ENCODE measurements around the gene CLEC20A. TPM values are rescaled to one million over a fixed set of nuclear protein-coding genes. Genes with fewer than 3 reads are reported as not detected.

The CLEC20A gene
- total RNA-seq, 4 donors from 2014 or later, result not detected

DNA sequence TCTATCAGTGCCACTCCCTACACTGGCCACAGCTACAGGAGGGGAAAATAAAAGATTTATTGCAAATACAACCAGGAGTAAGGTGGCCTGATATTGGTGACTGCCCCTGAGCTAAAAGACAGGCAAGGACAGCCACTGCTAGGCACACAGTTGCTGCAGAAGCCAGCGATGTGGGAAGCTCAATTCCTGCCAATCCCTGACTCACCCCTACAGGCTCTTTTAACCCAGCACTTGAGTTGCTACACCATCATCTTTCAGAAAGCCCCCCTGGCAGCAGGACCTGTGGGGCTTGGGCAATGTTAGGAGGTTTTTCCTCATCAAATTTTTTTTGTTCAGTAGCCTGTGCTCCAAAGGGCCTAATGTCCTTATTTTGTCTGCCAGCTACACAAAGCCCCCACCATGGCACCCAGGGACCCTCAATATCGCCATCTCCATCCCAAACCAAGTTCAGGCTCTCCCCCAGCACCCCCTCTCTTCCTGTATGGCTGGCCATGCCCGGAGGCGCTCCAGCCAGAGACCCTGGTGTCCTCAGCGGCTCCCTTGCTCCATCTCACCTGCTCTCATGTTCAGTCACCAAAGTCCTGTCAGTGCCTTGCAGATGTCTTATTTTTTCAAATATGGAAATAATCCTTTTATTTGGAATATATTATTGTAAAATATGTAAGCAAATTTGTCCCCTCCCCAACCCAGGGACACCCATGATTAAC, 13.4 kb downstream of the CLEC20A start:
- H3K9me3 ChIP-seq, result no peaks in the 10 kb centered on the region
- H3K36me3 ChIP-seq, result no peaks in the 10 kb centered on the region
- intact Hi-C loops (cut with DNase I; ENCODE audit: low total_unique reads), result no loop called here
- TF ChIP-seq, protein P1, sequence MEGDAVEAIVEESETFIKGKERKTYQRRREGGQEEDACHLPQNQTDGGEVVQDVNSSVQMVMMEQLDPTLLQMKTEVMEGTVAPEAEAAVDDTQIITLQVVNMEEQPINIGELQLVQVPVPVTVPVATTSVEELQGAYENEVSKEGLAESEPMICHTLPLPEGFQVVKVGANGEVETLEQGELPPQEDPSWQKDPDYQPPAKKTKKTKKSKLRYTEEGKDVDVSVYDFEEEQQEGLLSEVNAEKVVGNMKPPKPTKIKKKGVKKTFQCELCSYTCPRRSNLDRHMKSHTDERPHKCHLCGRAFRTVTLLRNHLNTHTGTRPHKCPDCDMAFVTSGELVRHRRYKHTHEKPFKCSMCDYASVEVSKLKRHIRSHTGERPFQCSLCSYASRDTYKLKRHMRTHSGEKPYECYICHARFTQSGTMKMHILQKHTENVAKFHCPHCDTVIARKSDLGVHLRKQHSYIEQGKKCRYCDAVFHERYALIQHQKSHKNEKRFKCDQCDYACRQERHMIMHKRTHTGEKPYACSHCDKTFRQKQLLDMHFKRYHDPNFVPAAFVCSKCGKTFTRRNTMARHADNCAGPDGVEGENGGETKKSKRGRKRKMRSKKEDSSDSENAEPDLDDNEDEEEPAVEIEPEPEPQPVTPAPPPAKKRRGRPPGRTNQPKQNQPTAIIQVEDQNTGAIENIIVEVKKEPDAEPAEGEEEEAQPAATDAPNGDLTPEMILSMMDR (IDR thresholded peaks at IDR 0.05), result no peak
- TF ChIP-seq POLR2A (IDR thresholded peaks at IDR 0.05), result no peak
- no peaks in the 10 kb centered on the region for H3K4me1 ChIP-seq
- H3K27me3 ChIP-seq, result no peaks in the 10 kb centered on the region
- no peak overlapping the region for H3K27ac ChIP-seq
- no peak overlapping the region for H3K4me3 ChIP-seq
- DNase-seq, result no peak

DNA sequence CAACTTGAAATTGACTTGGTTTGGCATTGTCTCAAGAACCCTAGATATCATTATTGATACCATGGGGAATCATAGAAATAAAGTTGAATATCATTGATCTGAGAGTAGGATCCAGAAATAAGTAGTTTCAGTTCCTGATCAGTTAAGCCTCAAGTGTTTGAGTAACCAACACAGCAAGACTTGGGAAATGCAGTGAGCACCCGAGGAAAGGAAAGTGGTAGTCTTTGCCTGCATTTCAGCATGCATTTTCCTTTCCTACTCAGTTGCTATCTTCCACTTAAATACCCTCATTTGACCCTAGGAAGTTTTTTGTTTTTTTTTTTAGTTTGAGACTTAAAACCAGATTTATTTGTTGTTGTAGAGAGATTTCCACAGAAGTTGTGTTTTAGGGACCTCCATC, 18.9 kb downstream of the CLEC20A start:
- Histone ChIP-seq H3K4me1 (no peaks in the 10 kb centered on the region), H3K4me3 (no peak overlapping the region), H3K36me3 (no peaks in the 10 kb centered on the region), H3K27ac (no peak overlapping the region), H3K9me3 (no peaks in the 10 kb centered on the region), H3K27me3 (no peaks in the 10 kb centered on the region)
- DNase-seq, result no peak
- intact Hi-C loops (cut with DNase I; ENCODE audit: low total_unique reads), result no loop called here
- TF ChIP-seq, protein P1 (IDR thresholded peaks at IDR 0.05), result no peak
- no peak for TF ChIP-seq POLR2A (IDR thresholded peaks at IDR 0.05)

DNA sequence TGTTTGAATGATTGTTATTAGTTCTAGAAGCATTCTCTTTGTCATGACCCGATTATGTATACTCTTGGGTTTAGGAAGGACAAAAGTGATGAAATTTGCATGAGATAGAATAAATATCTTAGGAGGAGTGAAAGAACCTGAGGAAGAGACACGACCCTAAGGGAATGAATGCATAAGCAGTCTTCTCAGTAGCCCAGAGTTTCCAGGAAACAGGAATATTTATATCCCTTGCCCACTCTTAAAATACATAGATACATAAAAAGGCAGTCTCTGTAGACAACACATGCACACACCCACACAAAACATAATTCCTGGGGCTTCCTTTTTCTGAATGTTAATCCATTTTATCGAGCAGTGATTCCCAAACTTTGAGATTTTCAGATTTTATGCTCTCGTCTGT, 19.4 kb downstream of the CLEC20A start:
- no peak overlapping the region for H3K4me3 ChIP-seq
- no peak for TF ChIP-seq POLR2A (IDR thresholded peaks at IDR 0.05)
- TF ChIP-seq, protein P1 (IDR thresholded peaks at IDR 0.05), result no peak
- no peaks in the 10 kb centered on the region for H3K9me3 ChIP-seq
- no peaks in the 10 kb centered on the region for H3K4me1 ChIP-seq
- H3K36me3 ChIP-seq, result no peaks in the 10 kb centered on the region
- H3K27me3 ChIP-seq, result no peaks in the 10 kb centered on the region
- H3K27ac ChIP-seq, result no peak overlapping the region
- intact Hi-C loops (cut with DNase I; ENCODE audit: low total_unique reads), result no loop called here
- DNase-seq, result no peak

DNA sequence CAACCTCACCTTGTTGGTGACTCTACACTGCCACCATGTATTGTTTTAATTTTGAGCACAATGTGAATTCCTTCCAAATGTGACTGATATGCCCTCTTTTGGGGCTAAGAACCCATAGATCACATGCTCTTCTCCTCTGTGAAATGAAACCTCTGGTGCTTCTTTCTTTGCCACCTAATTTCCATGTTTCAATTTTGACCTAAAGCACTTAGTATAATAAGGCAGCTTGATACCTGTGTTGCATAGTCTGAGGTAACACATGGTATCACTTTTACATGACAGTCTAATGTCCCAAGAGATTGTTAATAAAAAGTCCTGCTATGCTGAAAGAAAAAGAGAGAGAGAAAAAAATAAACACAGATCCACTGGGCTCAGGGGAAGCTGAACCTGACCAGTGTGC, 24.2 kb downstream of the CLEC20A start:
- no peak for TF ChIP-seq POLR2A (IDR thresholded peaks at IDR 0.05)
- TF ChIP-seq, protein P1 (IDR thresholded peaks at IDR 0.05), result no peak
- Histone ChIP-seq H3K4me3 (no peak overlapping the region), H3K36me3 (no peaks in the 10 kb centered on the region), H3K9me3 (no peaks in the 10 kb centered on the region), H3K27me3 (no peaks in the 10 kb centered on the region), H3K27ac (no peak overlapping the region), H3K4me1 (no peaks in the 10 kb centered on the region)
- DNase-seq, result no peak
- intact Hi-C loops (cut with DNase I; ENCODE audit: low total_unique reads), result no loop called here

DNA sequence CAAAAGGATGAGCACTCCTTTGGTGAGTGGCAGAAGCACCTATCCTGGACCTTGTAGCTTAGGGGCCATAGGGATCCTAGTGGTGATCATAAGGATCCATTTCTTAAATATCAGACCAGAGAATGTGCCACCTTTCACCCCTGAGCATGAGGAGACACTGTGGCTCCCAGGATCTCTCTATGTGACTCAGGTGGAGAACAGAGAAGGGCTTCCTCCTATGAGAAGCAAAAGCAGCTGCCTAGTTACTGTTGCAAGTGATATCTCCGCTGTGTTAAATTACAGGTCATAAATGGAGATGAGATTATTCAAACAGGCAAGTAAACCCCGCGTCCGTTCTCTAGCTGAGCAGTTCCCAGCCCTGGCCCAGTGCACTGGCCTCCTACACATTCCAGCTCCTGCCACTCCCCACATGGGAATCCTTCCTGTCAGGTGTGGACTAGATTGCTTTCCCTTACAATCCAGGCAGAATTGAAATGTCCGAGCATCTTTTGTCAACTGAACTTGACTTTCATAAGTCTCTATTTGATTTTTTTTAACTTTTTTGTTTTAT, 26.3 kb downstream of the CLEC20A start:
- no peaks in the 10 kb centered on the region for H3K36me3 ChIP-seq
- no peak for DNase-seq
- no peaks in the 10 kb centered on the region for H3K9me3 ChIP-seq
- intact Hi-C loops (cut with DNase I; ENCODE audit: low total_unique reads), result no loop called here
- no peak for TF ChIP-seq POLR2A (IDR thresholded peaks at IDR 0.05)
- TF ChIP-seq, protein P1 (IDR thresholded peaks at IDR 0.05), result no peak
- no peak overlapping the region for H3K4me3 ChIP-seq
- no peaks in the 10 kb centered on the region for H3K27me3 ChIP-seq
- no peaks in the 10 kb centered on the region for H3K4me1 ChIP-seq
- no peak overlapping the region for H3K27ac ChIP-seq

All from uterus (tissue), 4 donors.